Liver (tissue), 9 donors: ENCODE data around the gene PRICKLE4. TPM values are rescaled to one million over a fixed set of nuclear protein-coding genes. Genes with fewer than 3 reads are reported as not detected.

Experiments used
- DNase-seq: peaks from one replicate; pipeline ENCODE4 v3.0.0-alpha.2; 2017; ENCODE audit warnings: low spot score
- H3K27ac ChIP-seq, 2 donors: one replicate each; pipeline ENCODE4 v1.7.0; 2013; ENCODE audit warnings: inconsistent platforms in 2 of 2, low read length in 2 of 2, control low read depth in 1 of 2, low read depth in 1 of 2, mild to moderate bottlenecking in 1 of 2
- H3K27me3 ChIP-seq, 4 donors: one replicate each; pipeline versions ENCODE4 v1.6.1 to v1.7.0; 2013; ENCODE audit warnings: low read length in 3 of 4, inconsistent platforms in 1 of 4, mild to moderate bottlenecking in 1 of 4, moderate library complexity in 1 of 4; ENCODE audit not compliant: control insufficient read depth in 4 of 4, insufficient read depth in 4 of 4
- H3K36me3 ChIP-seq, 4 donors: one replicate each; pipeline versions ENCODE4 v1.6.1 to v1.7.0; 2013; ENCODE audit warnings: low read length in 3 of 4, mild to moderate bottlenecking in 3 of 4, low read depth in 1 of 4, moderate library complexity in 1 of 4; ENCODE audit not compliant: control insufficient read depth in 4 of 4, insufficient read depth in 3 of 4
- H3K4me1 ChIP-seq, 4 donors: one replicate each; pipeline versions ENCODE4 v1.6.1 to v1.7.0; 2013; ENCODE audit warnings: low read length in 3 of 4, mild to moderate bottlenecking in 3 of 4, moderate library complexity in 1 of 4; ENCODE audit not compliant: control insufficient read depth in 4 of 4, insufficient read depth in 4 of 4
- H3K4me3 ChIP-seq, 3 donors: one replicate each; pipeline versions ENCODE4 v1.6.1 to v1.7.0; 2013; ENCODE audit warnings: low read length in 3 of 3, control low read depth in 1 of 3, low read depth in 1 of 3, mild to moderate bottlenecking in 1 of 3
- H3K9ac ChIP-seq, 2 donors: one replicate each; pipeline ENCODE4 v1.7.0; 2013; ENCODE audit warnings: low read length in 2 of 2, mild to moderate bottlenecking in 2 of 2, moderate library complexity in 2 of 2, control low read depth in 1 of 2, low read depth in 1 of 2
- H3K9me3 ChIP-seq, 4 donors: one replicate each; pipeline versions ENCODE4 v1.6.1 to v1.7.0; 2013; ENCODE audit warnings: low read length in 3 of 4; ENCODE audit not compliant: control insufficient read depth in 4 of 4
- ATF3 ChIP-seq: IDR thresholded peaks from 2 replicates; pipeline ENCODE4 v1.6.1; 2016; ENCODE audit warnings: antibody characterized with exemption
- CTCF ChIP-seq: fragments of 150-350 bp; IDR thresholded peaks from 2 replicates; pipeline ENCODE4 v1.5.1; 2017; ENCODE audit warnings: improper control_type of control experiment, low read depth, low read length; ENCODE audit not compliant: missing input control
- EGR1 ChIP-seq, 2 donors: IDR thresholded peaks; 2 replicates each; pipeline ENCODE4 v1.6.1; 2016 to 2018; ENCODE audit warnings: antibody characterized with exemption in 2 of 2, low read depth in 2 of 2
- FOXA1 ChIP-seq: IDR thresholded peaks from 2 replicates; pipeline ENCODE4 v1.6.1; 2016; ENCODE audit warnings: antibody characterized with exemption
- FOXA2 ChIP-seq: IDR thresholded peaks from 2 replicates; pipeline ENCODE4 v1.6.1; 2016; ENCODE audit warnings: antibody characterized with exemption
- GABPA ChIP-seq, 2 donors: IDR thresholded peaks in 1 of 2; conservative IDR thresholded peaks in 1 of 2; 2 replicates each; pipeline ENCODE4 v1.6.1; 2016; ENCODE audit warnings: antibody characterized with exemption in 2 of 2, mild to moderate bottlenecking in 1 of 2, moderate library complexity in 1 of 2
- HNF4A ChIP-seq, 2 donors: conservative IDR thresholded peaks; 2 replicates each; pipeline ENCODE4 v1.6.1; 2016; ENCODE audit warnings: antibody characterized with exemption in 2 of 2, mild to moderate bottlenecking in 2 of 2
- HNF4G ChIP-seq: IDR thresholded peaks from 2 replicates; pipeline ENCODE4 v1.6.1; 2016; ENCODE audit warnings: antibody characterized with exemption
- JUND ChIP-seq, 2 donors: IDR thresholded peaks; 2 replicates each; pipeline ENCODE4 v1.6.1; 2016; ENCODE audit warnings: antibody characterized with exemption in 2 of 2
- MAX ChIP-seq: IDR thresholded peaks from 2 replicates; pipeline ENCODE4 v1.6.1; 2016; ENCODE audit warnings: antibody characterized with exemption
- NR2F2 ChIP-seq: IDR thresholded peaks from 2 replicates; pipeline ENCODE4 v1.6.1; 2016; ENCODE audit warnings: antibody characterized with exemption
- RAD21 ChIP-seq, 2 donors: IDR thresholded peaks; 2 replicates each; pipeline ENCODE4 v1.6.1; 2016; ENCODE audit warnings: antibody characterized with exemption in 2 of 2, mild to moderate bottlenecking in 2 of 2
- REST ChIP-seq: IDR thresholded peaks from 2 replicates; pipeline ENCODE4 v1.6.1; 2016; ENCODE audit warnings: antibody characterized with exemption, mild to moderate bottlenecking
- RXRA ChIP-seq, 2 donors: IDR thresholded peaks; 2 replicates each; pipeline ENCODE4 v1.6.1; 2017 to 2018; ENCODE audit warnings: antibody characterized with exemption in 2 of 2, mild to moderate bottlenecking in 1 of 2
- SP1 ChIP-seq: IDR thresholded peaks from 2 replicates; pipeline ENCODE4 v1.6.1; 2018; ENCODE audit warnings: antibody characterized with exemption, mild to moderate bottlenecking
- TAF1 ChIP-seq: conservative IDR thresholded peaks from 2 replicates; pipeline ENCODE4 v1.6.1; 2016; ENCODE audit warnings: antibody characterized with exemption, mild to moderate bottlenecking
- YY1 ChIP-seq: IDR thresholded peaks from 2 replicates; pipeline ENCODE4 v1.6.1; 2016; ENCODE audit warnings: antibody characterized with exemption, mild to moderate bottlenecking
- ZBTB33 ChIP-seq: IDR thresholded peaks from 2 replicates; pipeline ENCODE4 v1.6.1; 2016; ENCODE audit warnings: antibody characterized with exemption
- WGBS: extraction: QIAGEN DNeasy Blood & Tissue Kit; methylation state at CpG from one replicate; pipeline ENCODE4 v1.1.7; 2013; 5-methylcytosine and 5-hydroxymethylcytosine counted together
- polyA plus RNA-seq, 2 donors: library from polyadenylated mRNA; stranded (reverse) in 1 of 2; unstranded in 1 of 2; fragments of 200-250 nt in 1 of 2; fragments of >200 nt in 1 of 2; fragmentation: Nextera tagmentation in 1 of 2; extraction: Ambion mirVana in 1 of 2; gene quantifications; one replicate each; pipeline versions ENCODE4 v1.2.1 to v1.2.3, GENCODE V29; 2013 to 2015
- total RNA-seq, 2 donors: library from RNA; depleted of rRNA; stranded (reverse); fragments of >200 nt; gene quantifications; one replicate each; pipeline ENCODE4 v1.2.3, GENCODE V29; 2014
- donor health status: healthy.
- donor health status: healthy.
- donor health status: healthy.
- donor health status: healthy.
- donor health status: healthy.

Gene PRICKLE4
- total and polyA plus RNA-seq, 4 donors: 0.37 to 1.4 (median 0.98) TPM; not detected in 1

- Histone ChIP-seq H3K9me3 (no peaks in the 10 kb centered on the region), H3K27me3 (no peaks in the 10 kb centered on the region), H3K36me3 (peaks cover 0 to 14% (median 10%) of the 10 kb centered on the region in 4 donors), H3K27ac (no peak overlapping the region), H3K9ac (no peak overlapping the region), H3K4me1 (peaks cover 2 to 21% (median 18%) of the 10 kb centered on the region in 4 donors), H3K4me3 (peak overlapping the region in 2 of 3 donors; percentile 81 to 82)
- DNase-seq: no peak
- WGBS: 51% methylated on average over 6 of the region's 6 CpGs
- no peak for TF ChIP-seq FOXA1
- TF ChIP-seq SP1: no peak
- TF ChIP-seq MAX: no peak
- no peak for TF ChIP-seq EGR1 (IDR thresholded peaks at IDR 0.05; ENCODE audit: low read depth in 2 of 2)
- TF ChIP-seq REST: no peak
- no peak for TF ChIP-seq RAD21 (IDR thresholded peaks at IDR 0.05)
- no peak for TF ChIP-seq RXRA (IDR thresholded peaks at IDR 0.05)
- no peak for TF ChIP-seq TAF1
- TF ChIP-seq ZBTB33: no peak
- TF ChIP-seq HNF4G: no peak
- no peak for TF ChIP-seq HNF4A (conservative IDR thresholded peaks at IDR 0.05)
- no peak for TF ChIP-seq JUND (IDR thresholded peaks at IDR 0.05)
- TF ChIP-seq CTCF: no peak
- TF ChIP-seq NR2F2: no peak
- no peak for TF ChIP-seq FOXA2
- no peak for TF ChIP-seq GABPA (IDR thresholded peaks at IDR 0.05 in 1 of 2, conservative IDR thresholded peaks at IDR 0.05 in 1 of 2)
- TF ChIP-seq ATF3: no peak
- no peak for TF ChIP-seq YY1
These were observed 1.7 kb upstream of the PRICKLE4 start for GRCh38 chr6:41778895-41779294.
